GM19452 (cell line): ENCODE results near the gene HARBI1.
"Not testable (repeated sequence)": the region's sequence is repeated elsewhere in the genome, so short reads cannot be mapped to it uniquely, and the experiment has no call there.

ENCODE experiments used
- ATAC-seq: cut with Tn5 transposase; IDR thresholded peaks from one replicate; pipeline ENCODE4 v1.9.1; 2021; ENCODE audit not compliant: unreplicated experiment

HARBI1 gene

DNA sequence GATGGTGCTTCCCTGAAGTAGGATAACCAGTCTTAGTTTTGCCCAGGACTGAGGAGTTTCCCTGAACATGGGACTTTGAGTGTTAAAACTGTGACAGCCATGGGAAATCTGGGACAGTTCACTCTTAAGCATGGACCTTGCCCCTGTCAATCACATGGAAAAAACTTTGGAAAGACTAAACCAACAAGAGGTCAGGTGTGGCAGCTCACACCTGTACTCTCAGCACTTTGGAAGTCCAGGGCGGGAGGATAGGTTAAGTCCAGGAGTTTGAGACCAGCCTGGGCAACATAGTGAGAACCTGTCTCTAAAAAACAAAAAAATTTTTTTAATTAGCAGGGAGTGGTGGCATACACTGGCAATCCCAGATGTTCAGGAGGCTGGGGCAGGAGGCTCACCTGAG, 19.9 kb downstream of the HARBI1 start:
- no peak for ATAC-seq

DNA sequence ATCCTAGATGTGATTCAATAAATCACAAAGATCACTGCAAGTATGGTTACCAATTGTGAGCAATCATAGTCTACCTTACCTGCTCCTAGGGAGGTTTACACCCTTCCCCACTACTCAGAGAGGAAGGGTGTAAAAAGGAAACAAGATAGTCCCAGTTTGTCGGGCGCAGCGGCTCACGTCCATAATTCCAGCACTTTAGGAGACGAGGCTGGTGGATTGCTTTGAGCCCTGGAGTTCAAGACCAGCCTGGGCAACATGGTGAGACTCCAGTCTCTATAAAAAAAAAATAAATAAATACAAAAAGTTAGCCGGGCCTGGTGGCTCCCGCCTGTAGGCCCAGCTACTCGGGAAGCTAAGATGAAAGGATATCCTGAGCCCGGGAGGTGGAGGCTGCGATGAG, 22.2 kb downstream of the HARBI1 start:
- ATAC-seq = no peak

DNA sequence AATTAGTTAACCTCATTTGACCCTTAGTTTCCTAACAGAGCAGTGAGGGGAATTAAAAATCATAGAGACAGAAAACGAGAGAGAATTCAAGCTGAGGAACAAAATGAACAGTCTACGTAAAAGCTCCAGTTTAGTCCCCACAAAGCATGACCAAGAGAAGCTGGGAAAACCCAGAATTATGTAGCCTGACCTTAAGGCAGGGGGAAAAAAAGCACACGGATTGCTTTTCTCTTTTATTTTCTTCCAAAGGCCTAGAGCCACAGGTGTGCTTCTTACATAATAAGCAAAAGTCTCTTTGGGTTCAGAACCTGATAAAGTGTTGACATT, 22.7 kb downstream of the HARBI1 start:
- ATAC-seq = no peak

DNA sequence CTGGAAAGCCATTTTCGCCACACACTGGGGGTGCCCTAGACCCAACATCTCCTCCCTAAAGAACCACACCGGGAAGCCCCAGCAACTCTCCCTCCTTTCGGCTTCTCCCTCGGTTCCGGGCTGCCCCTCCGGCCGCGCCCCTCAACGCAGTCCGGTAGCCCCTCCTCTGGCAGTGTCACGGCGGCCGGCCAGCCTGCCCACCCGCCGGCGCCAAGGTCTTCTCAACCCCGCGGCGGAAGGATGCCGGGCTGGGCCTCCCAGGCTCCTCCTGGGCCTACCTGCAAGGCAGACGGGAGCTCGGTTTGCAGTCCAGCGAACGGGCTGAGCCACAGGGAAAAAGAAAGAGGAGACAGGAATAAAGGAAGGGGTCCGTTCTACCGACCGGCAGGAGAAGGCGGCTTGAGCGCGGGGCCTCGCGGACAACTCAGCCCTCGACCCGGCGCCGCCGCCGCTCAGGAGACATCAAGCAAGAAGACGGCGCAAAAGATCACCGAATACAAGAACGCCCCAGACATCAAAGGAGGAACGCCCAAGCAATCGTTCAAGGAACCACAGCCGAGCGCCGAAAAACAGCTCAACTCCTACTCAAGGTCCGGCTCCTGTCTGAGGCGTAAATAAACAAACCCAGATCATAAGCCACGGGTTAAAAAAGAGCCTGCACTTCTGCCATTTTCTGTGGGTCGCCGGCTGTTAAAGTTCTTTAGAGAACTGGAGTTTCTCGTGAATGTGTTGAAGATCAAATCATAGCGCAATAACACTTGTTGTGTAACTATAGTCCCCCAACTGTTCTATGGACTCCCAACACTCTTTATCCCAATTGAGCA, 23.3 kb downstream of the HARBI1 start, which contains the start of gene AMBRA1:
Gene AMBRA1 (minus strand): TSS at position 474 of the 824 bp plus-strand sequence. CDS start 45,643 bp downstream, outside the sequence.
- peak; percentile 65 for ATAC-seq

DNA sequence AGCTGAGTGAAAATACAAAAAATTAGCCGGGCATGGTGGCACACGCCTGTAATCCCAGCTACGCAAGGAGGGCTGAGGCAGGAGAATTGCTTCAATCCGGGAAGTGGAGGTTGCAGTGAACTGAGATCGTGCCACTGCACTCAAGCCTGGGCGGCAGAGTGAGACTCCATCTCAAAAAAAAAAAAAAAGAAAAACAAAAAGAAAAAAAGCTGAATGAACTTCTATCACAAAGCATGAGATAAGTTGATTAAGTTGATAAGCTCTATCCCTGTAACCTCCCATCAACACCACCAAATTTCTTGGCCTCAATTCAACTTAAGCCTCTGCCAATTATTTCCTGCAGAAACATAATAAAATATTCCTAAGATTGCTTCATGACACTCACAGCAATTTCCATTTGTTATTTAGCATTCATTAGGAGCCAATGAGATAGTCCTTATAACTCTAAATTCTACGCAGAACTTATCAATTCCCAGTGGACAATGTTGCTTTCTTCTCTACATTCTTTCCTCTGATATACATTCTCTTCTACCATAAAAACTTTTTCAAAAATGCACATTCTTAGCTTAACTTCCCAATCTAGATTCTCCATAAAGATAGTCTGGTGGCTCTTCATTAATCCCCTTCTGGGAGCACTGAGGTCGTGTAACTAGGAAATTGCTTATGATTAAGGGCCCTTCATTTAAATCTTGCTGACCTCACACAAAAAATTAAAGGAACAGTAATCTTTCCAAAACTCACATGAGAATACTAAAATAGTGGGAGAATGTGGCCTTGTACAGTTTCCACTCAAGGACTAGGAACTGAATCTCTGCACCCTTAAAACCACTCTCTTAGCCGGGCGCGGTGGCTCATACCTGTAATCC, 26.1 kb downstream of the HARBI1 start:
- ATAC-seq = no peak

DNA sequence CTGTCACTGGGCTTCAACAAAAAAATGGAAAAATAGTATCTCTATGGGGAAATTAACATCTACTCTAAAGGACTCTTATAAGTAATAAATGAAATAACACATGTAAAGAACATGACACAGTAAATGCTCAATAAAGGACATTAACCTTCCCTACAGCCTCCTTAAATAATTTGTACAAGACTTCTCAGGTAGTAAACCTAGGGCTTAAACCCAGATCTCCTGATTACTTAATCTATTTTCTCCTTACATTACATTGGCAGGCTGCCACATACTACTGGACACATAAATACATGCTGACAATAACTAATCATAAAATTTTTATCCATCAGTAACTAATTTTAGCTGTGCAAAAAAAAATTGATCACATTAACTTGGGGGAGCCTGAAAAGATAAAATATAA, 28.1 kb downstream of the HARBI1 start:
- ATAC-seq = no peak

DNA sequence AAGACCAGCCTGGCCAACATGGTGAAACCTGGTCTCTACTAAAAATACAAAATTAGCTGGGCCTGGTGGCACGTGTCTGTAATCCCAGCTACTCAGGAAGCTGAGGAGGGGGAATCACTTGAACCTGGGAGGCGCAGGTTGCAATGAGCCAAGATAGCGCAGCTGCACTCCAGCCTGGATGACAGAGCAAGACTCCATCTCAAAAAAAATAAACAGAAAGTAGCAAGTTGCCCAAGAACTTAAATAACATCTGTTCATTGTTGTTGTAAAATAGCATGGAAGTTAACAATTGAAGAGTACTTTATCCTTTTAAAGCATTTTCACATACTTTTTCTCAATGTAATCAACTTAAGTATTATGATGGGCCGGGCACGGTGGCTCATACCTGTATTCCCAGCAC, 28.9 kb downstream of the HARBI1 start:
- ATAC-seq = no peak

DNA sequence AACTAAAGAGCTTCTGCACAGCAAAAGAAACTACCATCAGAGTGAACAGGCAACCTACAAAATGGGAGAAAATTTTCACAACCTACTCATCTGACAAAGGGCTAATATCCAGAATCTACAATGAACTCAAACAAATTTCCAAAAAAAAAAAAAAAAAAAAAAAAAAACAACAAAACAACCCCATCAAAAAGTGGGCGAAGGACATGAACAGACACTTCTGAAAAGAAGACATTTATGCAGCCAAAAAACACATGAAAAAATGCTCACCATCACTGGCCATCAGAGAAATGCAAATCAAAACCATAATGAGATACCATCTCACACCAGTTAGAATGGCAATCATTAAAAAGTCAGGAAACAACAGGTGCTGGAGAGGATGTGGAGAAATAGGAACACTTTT, 33.5 kb downstream of the HARBI1 start:
- not testable (repeated sequence) for ATAC-seq

DNA sequence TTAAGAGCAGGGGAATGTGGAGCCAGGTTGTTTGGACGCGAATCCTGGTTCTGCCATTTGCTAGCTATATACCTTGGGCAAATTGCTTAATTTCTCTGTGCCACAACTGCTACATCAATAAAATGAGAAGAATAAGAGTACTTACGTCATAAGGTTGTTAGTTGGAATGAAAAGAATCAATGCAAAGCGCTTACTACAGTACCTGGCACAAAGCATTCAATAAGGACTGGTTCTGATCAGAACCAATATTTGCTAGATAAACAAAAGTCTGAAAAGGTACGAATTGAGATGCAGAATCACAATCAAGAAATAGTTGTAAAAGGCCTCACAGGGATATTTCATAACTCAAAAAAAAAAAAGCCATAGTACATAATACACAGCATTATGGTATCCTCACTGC, 34.4 kb downstream of the HARBI1 start:
- ATAC-seq = no peak

DNA sequence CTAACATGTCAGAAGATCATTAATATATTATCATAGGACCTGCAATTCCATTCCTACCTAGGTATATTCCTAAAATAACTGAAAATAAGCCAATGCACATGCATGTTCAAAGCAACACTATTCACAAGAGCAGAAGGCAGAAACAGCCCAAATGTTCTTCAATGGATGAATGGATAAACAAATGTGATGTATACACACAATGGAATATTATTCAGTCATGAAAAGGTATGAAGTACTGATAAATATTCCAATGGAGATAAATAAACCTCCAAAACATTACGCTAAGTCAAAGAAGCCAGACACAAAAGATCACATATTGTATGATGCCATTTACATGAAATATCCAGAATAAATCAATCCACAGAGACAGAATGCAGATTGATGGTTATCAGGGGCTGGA, 40.0 kb downstream of the HARBI1 start:
- no peak for ATAC-seq

DNA sequence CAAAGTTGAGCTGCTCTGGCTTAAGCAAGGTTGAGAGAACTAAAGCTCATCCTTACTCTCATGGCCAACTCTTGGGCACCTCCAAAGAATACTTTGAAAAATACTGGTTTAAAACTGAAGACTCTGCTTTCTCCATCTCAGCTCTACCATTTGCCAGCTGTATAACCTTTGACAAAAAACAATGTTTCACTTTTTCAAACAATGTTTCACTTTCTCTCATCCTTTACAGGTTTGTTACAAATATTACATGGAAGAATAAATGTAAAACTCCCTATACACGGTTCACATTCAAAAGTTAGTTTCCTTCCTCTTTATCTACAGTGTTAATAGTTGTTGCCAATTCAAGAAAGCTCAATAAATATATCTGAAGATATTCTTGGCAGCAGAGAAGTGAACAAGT, 42.4 kb downstream of the HARBI1 start:
- no peak for ATAC-seq

DNA sequence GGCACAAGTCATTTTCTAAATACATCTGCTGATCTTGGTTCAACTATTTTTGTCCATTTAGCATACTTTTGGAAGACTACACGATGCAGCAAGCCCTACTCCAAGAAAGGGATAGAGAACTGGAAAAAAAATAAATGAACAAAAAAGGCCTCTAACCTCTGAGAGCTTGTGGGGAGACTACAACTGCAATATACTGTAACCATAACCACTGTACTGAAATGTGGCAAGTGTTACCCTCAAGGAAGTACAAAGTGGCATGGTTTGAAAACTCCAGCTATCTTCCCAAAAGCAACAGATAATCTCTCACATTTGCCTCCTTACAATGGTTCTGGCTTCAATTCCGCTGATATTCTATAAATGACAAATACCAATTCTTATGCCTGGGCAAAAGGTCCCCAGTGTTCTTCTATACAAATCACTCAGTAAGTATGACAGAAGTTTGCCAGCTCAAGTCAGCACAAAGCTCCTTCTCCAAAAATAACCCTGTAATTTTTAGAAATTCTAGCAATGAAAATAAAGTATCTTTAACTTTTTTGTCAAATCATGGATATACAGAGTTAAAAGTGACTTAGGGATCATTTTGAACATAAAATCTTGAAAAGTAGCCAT, 46.1 kb downstream of the HARBI1 start:
- ATAC-seq = no peak

DNA sequence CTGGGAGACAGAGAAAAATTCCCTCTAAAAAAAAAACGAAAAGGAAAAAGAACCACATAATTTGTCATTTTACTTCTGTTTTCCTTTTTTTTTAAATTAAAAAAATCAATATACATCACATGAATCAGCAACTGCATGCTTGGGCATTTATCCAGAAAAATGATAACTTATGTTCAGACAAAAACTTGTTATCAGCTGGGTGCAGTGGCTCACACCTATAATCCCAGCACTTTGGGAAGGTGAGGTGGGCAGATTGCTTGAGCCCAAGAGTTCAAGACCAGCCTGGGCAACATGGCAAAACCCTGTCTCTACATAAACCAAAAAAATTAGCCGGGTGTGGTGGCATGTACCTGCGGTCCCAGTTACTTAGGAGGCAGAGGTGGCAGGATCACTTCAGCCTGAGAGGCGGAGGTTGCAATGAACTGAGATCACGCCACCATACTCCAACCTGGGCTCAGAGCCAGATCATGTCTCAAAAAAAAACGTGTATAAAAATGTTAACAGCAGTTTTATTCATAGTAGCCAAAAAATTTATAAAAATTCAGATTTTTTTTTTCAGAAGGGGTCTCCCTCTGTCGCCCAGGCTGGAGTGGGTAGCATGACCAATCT, 51.7 kb downstream of the HARBI1 start:
- ATAC-seq = no peak

DNA sequence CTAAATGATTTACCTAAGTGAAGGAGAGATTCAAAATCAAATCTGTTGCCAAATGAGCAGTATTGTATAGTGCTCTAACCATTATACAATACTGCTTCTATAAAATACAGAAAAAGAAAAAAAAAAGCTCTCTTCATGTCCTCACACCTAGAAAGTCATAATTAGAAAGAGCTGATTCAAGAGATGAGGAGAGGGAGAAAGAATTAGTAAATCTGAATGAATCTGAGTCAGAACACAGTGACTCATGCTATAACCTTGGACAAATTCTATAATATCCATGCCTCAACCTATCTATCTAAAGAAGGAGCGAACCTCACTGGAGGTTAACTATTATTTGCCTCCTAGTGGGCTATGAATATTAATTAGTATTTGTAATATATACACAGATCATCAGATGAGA, 52.6 kb downstream of the HARBI1 start:
- ATAC-seq = no peak

DNA sequence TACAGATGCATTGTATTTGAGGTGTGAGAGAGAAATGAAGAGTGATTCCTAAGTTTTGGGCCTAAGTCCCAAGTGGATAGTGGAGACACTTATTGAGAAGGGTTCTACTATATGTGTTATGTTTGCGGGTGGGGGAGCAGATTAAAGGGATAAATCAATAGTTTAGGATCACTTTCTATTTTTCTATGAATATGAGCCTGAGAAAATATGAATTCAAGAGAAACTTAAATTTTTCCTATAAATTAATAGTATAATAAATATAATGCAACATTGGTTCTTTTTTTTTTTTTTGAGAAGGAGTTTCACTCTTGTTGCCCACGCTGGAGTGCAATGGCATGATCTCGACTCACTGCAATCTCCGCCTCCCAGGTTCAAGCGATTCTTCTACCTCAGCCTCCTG, 54.5 kb downstream of the HARBI1 start:
- ATAC-seq = no peak

DNA sequence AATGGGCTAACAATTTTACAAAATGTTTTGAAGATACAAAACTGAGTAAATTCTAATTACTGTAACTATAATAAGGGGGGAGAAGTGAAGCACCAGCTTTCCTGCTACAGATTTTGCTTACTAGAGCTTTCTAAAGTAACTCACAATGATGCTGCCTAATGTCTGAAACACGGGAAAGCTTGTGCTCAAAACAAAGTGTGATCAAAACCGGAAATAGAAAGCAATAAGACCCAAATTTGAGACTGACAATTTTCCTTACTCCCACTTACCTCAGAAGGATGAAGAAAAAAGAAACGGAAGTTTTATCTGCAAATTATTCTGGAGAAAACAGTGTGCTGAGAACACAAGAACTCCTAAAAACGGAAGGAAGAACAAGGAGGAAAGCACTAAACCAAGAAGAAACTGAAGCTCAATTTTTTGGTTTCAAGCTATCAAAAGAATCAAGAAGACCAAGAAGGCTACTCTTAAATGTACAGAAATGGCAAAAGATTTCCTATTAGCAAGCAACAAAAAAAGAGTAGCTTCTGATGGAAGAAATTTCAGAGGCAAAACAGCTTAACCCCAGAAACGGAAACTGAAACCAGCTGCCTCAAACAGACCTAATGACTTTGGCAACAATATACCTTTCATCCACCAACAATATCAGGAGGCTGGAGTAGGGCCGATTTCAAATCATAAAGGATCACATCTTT, 56.6 kb downstream of the HARBI1 start:
- no peak for ATAC-seq

DNA sequence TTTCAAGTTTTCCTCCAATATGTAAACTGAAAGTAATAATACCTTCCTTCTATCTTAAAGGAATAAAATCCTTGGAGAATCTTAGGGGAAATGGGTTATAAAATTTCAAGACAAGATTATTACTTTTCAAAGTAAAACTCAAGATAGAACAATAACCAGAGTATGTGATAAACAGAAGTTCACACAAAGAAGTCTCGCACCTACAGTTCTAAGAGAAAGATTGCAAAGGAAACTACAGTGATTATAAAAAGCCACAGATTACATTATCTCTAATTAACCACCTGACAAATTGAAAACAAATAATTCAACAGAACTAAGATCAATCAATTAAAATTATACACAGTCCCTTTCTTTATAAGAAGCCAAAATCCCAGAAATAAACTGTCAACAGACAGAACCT, 57.2 kb downstream of the HARBI1 start:
- no peak for ATAC-seq

DNA sequence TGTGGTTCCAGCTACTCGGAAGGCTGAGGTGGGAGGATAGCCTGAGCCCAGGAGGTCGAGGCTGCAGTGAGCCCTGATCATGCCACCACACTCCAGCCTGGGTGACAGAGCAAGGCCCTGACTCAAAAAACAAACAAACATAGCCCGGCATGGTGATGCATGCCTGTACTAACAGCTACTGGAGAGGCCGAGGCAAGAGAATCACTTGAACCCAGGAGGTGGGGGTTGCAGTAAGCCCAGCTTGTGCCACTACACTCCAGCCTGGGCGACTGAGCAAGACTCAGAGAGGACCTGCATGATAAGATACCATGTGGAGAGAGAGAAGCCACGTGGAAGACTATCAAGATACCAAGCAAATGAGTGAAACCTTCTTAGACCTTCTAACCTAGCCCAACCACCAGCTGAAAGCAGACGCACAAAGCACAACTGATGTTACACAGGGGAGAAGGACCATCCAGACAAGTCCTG, 59.3 kb downstream of the HARBI1 start:
- no peak for ATAC-seq

DNA sequence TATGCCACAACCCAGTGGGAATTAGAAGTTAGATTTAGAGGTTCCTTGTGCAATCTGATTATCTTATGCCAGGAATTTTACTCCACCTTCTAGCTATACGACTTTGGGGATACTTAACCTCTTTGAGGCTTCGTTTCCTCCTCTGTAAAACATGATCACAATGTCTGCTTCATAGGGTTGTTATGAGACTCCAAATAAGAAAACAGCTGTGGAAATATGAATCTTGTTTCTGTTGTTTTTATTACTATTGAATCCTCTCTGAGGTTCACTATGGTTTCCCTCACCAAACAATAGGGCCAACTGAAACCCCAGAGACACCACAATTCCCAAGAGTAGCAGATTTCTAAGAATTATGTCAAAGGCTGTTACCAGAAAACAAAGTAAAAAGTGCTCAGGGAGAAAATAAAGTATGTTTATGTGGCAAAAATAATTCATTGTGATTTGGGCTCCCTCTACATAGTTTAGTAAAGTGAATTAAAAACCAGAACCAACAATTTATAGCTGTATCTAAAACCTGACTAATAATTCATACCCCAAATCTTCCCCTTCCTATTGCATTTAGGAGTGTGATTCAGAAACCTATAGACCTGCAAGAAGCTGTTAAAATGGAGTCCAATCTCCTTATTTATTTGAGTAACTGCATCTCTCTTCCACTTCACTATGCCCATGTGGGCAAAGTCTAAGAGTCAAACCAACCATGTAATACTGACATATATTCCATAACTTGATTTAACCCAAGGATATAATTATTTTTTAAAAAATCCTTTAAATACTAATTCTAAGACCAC, 61.6 kb downstream of the HARBI1 start:
- ATAC-seq = peak; percentile 59
